ENCODE measurements around the gene DIS3L2.
"Not testable (repeated sequence)": the region's sequence is repeated elsewhere in the genome, so short reads cannot be mapped to it uniquely, and the experiment has no call there.

The DIS3L2 gene

GRCh38 chr2:232350804-232351685 lies 389.5 kb downstream of the DIS3L2 start:
- DNase-seq (ENCODE audit: low spot score): no peak

- DNase-seq (ENCODE audit: low spot score): no peak
These were observed 390.4 kb downstream of the DIS3L2 start for GRCh38 chr2:232351686-232352510.

- DNase-seq (ENCODE audit: low spot score): no peak
These were observed 391.1 kb downstream of the DIS3L2 start for GRCh38 chr2:232352511-232353091.

GRCh38 chr2:232353096-232353495 lies 391.6 kb downstream of the DIS3L2 start:
- no peak for DNase-seq (ENCODE audit: low spot score)

- DNase-seq (ENCODE audit: low spot score): no peak
These were observed 392.1 kb downstream of the DIS3L2 start for GRCh38 chr2:232353660-232354059.

- no peak for DNase-seq (ENCODE audit: low spot score)
These were observed 392.6 kb downstream of the DIS3L2 start for GRCh38 chr2:232354069-232354468.

- DNase-seq (ENCODE audit: low spot score): no peak
These were observed 400.1 kb downstream of the DIS3L2 start for GRCh38 chr2:232361646-232362045.

GRCh38 chr2:232362174-232362900 lies 400.8 kb downstream of the DIS3L2 start:
- DNase-seq (ENCODE audit: low spot score): no peak

- DNase-seq (ENCODE audit: low spot score): not testable (repeated sequence)
These were observed 401.7 kb downstream of the DIS3L2 start for GRCh38 chr2:232363064-232363783.

- no peak for DNase-seq (ENCODE audit: low spot score)
These were observed 402.5 kb downstream of the DIS3L2 start for GRCh38 chr2:232363784-232364615.

- DNase-seq (ENCODE audit: low spot score): not testable (repeated sequence)
These were observed 403.5 kb downstream of the DIS3L2 start for GRCh38 chr2:232364806-232365594.

- no peak for DNase-seq (ENCODE audit: low spot score)
These were observed 404.3 kb downstream of the DIS3L2 start for GRCh38 chr2:232365621-232366321.

GRCh38 chr2:232366461-232366860 lies 404.9 kb downstream of the DIS3L2 start:
- DNase-seq (ENCODE audit: low spot score): not testable (repeated sequence)

GRCh38 chr2:232367016-232367415 lies 405.5 kb downstream of the DIS3L2 start:
- DNase-seq (ENCODE audit: low spot score): no peak

GRCh38 chr2:232367591-232368233 lies 406.2 kb downstream of the DIS3L2 start:
- DNase-seq (ENCODE audit: low spot score): no peak

GRCh38 chr2:232368311-232368731 lies 406.8 kb downstream of the DIS3L2 start:
- DNase-seq (ENCODE audit: low spot score): no peak

GRCh38 chr2:232369126-232369951 lies 407.8 kb downstream of the DIS3L2 start:
- no peak for DNase-seq (ENCODE audit: low spot score)

Measured in CD4-positive, alpha-beta T cell treated with Interleukin-6 at 100 ng/mL for 8 hours (primary cell).